ENCODE measurements around the gene NR2E3. TPM values are rescaled to one million over a fixed set of nuclear protein-coding genes. Genes with fewer than 3 reads are reported as not detected.

The NR2E3 gene
- total RNA-seq, 1 donor from 2014 or later, result 0.26 TPM

GRCh38 chr15:71807691-71808091, 2.7 kb upstream of the NR2E3 start:
- Histone ChIP-seq H3K36me3 (ENCODE audit: control insufficient read depth, insufficient read depth, low read length) (no peaks in the 10 kb centered on the region), H3K27me3 (ENCODE audit: control insufficient read depth, insufficient read depth, low read length) (no peaks in the 10 kb centered on the region), H3K4me3 (ENCODE audit: low read depth, low read length) (no peak overlapping the region)
- TF ChIP-seq, protein P1, sequence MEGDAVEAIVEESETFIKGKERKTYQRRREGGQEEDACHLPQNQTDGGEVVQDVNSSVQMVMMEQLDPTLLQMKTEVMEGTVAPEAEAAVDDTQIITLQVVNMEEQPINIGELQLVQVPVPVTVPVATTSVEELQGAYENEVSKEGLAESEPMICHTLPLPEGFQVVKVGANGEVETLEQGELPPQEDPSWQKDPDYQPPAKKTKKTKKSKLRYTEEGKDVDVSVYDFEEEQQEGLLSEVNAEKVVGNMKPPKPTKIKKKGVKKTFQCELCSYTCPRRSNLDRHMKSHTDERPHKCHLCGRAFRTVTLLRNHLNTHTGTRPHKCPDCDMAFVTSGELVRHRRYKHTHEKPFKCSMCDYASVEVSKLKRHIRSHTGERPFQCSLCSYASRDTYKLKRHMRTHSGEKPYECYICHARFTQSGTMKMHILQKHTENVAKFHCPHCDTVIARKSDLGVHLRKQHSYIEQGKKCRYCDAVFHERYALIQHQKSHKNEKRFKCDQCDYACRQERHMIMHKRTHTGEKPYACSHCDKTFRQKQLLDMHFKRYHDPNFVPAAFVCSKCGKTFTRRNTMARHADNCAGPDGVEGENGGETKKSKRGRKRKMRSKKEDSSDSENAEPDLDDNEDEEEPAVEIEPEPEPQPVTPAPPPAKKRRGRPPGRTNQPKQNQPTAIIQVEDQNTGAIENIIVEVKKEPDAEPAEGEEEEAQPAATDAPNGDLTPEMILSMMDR (IDR thresholded peaks at IDR 0.05; ENCODE audit: insufficient read depth, low read length, severe bottlenecking), result no peak
- FAIRE-seq (no peak), DNase-seq (ENCODE audit: low read depth) (no peak)

- no peaks in the 10 kb centered on the region for H3K36me3 ChIP-seq (ENCODE audit: control insufficient read depth, insufficient read depth, low read length)
- DNase-seq (ENCODE audit: low read depth), result no peak
- FAIRE-seq, result no peak
- TF ChIP-seq, protein P1 (IDR thresholded peaks at IDR 0.05; ENCODE audit: insufficient read depth, low read length, severe bottlenecking), result no peak
- no peaks in the 10 kb centered on the region for H3K27me3 ChIP-seq (ENCODE audit: control insufficient read depth, insufficient read depth, low read length)
- no peak overlapping the region for H3K4me3 ChIP-seq (ENCODE audit: low read depth, low read length)
Measured at GRCh38 chr15:71808311-71809020, 1.9 kb upstream of the NR2E3 start.

DNA sequence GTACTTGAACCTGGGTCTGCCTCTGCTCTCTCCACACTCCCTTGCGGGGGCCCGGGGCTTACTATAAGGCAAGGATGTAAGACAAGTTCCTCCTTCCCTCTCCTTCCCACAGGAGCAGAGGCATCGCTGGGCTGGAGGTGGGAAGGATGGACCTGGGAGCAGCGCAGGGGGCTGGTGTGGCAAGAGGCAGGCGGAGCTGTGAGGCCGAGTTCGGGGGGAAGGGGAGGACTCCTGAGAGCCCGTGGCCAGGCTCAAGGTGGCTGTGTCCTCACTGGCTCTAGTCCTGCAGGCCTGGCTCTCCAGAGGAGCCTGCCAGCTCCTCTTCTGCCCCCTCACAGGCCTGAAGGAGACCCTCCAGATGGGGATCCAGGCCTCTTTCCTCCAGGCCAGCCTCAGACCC, 1.0 kb upstream of the NR2E3 start:
- TF ChIP-seq, protein P1 (IDR thresholded peaks at IDR 0.05; ENCODE audit: insufficient read depth, low read length, severe bottlenecking), result no peak
- Histone ChIP-seq H3K4me3 (ENCODE audit: low read depth, low read length) (no peak overlapping the region), H3K27me3 (ENCODE audit: control insufficient read depth, insufficient read depth, low read length) (no peaks in the 10 kb centered on the region), H3K36me3 (ENCODE audit: control insufficient read depth, insufficient read depth, low read length) (no peaks in the 10 kb centered on the region)
- FAIRE-seq (no peak), DNase-seq (ENCODE audit: low read depth) (no peak)

GRCh38 chr15:71811036-71811736, 832 bp downstream of the NR2E3 start:
- TF ChIP-seq, protein P1 (IDR thresholded peaks at IDR 0.05; ENCODE audit: insufficient read depth, low read length, severe bottlenecking), result no peak
- Histone ChIP-seq H3K27me3 (ENCODE audit: control insufficient read depth, insufficient read depth, low read length) (no peaks in the 10 kb centered on the region), H3K4me3 (ENCODE audit: low read depth, low read length) (no peak overlapping the region), H3K36me3 (ENCODE audit: control insufficient read depth, insufficient read depth, low read length) (no peaks in the 10 kb centered on the region)
- FAIRE-seq (no peak), DNase-seq (ENCODE audit: low read depth) (no peak)

- Histone ChIP-seq H3K36me3 (ENCODE audit: control insufficient read depth, insufficient read depth, low read length) (no peaks in the 10 kb centered on the region), H3K4me3 (ENCODE audit: low read depth, low read length) (no peak overlapping the region), H3K27me3 (ENCODE audit: control insufficient read depth, insufficient read depth, low read length) (no peaks in the 10 kb centered on the region)
- TF ChIP-seq, protein P1 (IDR thresholded peaks at IDR 0.05; ENCODE audit: insufficient read depth, low read length, severe bottlenecking), result no peak
- FAIRE-seq (no peak), DNase-seq (ENCODE audit: low read depth) (no peak)
Measured at GRCh38 chr15:71811752-71812735, 1.7 kb downstream of the NR2E3 start.

All from bronchial epithelial cell (primary cell).